ENCODE results near the gene CCL14.
"Not testable (repeated sequence)": the region's sequence is repeated elsewhere in the genome, so short reads cannot be mapped to it uniquely, and the experiment has no call there.

Gene CCL14

DNA sequence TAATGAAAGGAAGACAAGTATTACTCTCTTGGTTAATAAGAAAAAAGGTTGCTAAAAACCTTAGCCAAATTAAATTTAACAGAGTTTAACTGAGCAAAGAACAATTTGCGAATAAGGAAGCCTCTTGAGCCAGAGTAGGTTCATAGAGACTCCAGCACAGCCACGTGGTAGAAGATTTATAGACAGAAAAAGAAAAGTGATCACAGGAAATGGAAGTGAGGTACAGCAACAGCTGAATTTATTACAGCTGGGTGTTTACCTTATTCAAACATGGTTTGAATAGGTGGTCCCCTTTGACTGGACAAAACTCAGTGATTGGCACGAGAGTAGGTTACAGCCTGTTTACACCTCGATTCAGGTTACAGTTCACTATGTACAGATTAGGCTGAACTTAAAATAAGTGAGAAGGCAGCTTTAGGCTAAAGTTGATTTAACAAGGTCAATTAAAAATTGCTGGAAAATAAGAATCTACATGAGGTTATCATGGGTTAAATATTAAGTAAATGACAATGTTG, 18.1 kb upstream of the CCL14 start:
- no peak overlapping the region for H3K4me3 ChIP-seq (ENCODE audit: low read length)
- no peaks in the 10 kb centered on the region for H3K9me3 ChIP-seq (ENCODE audit: low read length)
- no peak overlapping the region for H2AFZ ChIP-seq (ENCODE audit: low read depth, low read length)
- H3K36me3 ChIP-seq (ENCODE audit: insufficient read depth, low read length), result no peaks in the 10 kb centered on the region
- H3K27me3 ChIP-seq (ENCODE audit: insufficient read depth, low read length), result no peaks in the 10 kb centered on the region
- peaks cover 11% of the 10 kb centered on the region for H3K4me1 ChIP-seq (ENCODE audit: insufficient read depth, low read length)

DNA sequence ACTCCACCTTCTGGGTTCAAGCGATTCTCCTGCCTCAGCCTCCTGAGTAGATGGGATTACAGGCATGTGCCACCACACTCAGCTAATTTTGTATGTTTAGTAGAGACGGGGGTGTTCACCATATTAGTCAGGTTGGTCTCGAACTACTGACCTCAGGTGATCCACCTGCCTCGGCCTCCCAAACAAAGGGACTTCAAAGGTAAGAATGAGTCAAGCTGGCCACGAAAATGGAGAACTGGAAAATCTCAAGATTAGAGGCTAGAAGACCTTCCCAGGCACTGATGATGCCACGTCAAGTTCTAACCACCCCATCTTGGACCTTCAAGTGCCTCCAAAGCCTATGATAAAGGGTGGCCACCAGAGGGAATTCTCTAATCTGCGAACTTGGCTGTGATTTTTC, 16.1 kb upstream of the CCL14 start:
- no peaks in the 10 kb centered on the region for H3K36me3 ChIP-seq (ENCODE audit: insufficient read depth, low read length)
- H2AFZ ChIP-seq (ENCODE audit: low read depth, low read length), result no peak overlapping the region
- no peaks in the 10 kb centered on the region for H3K9me3 ChIP-seq (ENCODE audit: low read length)
- H3K4me3 ChIP-seq (ENCODE audit: low read length), result no peak overlapping the region
- H3K4me1 ChIP-seq (ENCODE audit: insufficient read depth, low read length), result peaks cover 11% of the 10 kb centered on the region
- no peaks in the 10 kb centered on the region for H3K27me3 ChIP-seq (ENCODE audit: insufficient read depth, low read length)

DNA sequence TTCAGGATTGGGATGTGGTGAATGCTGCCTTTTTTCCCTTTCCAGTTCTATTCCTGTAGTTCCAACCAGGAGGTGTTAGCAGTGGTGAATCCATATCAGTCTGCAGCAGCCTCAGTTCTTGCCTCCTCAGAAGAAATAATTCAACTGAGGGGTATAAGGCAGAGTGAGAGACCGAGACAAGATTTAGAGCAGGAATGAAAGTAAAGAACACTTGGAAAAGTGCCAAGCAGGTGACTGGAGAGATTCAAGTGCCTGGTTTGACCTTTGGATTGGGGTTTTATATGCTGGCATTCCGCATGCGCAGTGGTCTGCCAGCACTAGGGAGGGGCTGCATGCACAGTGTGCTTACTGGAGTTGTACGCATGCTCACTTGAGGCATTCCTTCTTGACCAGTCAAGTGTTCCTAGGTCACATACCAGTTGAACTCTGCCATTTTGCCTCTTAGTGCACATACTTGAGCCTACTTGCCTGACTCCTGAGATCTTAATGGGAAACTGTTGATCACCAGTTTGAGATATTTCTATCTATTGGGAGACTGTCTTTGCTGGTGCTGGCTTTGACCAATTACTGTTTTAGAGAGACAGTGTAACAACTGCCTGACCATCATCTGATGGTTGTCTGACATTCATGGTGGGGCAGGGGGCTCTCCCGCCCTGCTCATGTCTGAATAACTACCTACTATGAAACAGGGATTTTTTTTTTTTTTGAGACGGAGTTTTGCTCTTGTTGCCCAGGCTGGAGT, 15.5 kb upstream of the CCL14 start:
- Histone ChIP-seq H3K4me1 (ENCODE audit: insufficient read depth, low read length) (peaks cover 11% of the 10 kb centered on the region), H3K9me3 (ENCODE audit: low read length) (no peaks in the 10 kb centered on the region), H3K36me3 (ENCODE audit: insufficient read depth, low read length) (no peaks in the 10 kb centered on the region), H2AFZ (ENCODE audit: low read depth, low read length) (no peak overlapping the region), H3K27me3 (ENCODE audit: insufficient read depth, low read length) (no peaks in the 10 kb centered on the region), H3K4me3 (ENCODE audit: low read length) (no peak overlapping the region)

GRCh38 chr17:36001110-36001771, 14.7 kb upstream of the CCL14 start, which contains the start of gene CCL15:
Gene CCL15, minus strand, starts transcription at chr17:36001553. Its CDS starts 61 bp downstream, at chr17:36001492.
- Histone ChIP-seq H3K27me3 (ENCODE audit: insufficient read depth, low read length) (no peaks in the 10 kb centered on the region), H3K4me1 (ENCODE audit: insufficient read depth, low read length) (peaks cover 11% of the 10 kb centered on the region), H3K9me3 (ENCODE audit: low read length) (no peaks in the 10 kb centered on the region), H3K4me3 (ENCODE audit: low read length) (no peak within 1 kb of the TSS), H3K36me3 (ENCODE audit: insufficient read depth, low read length) (no peaks in the 10 kb centered on the region), H2AFZ (ENCODE audit: low read depth, low read length) (no peak within 1 kb of the TSS)

GRCh38 chr17:36000732-36001109, 14.2 kb upstream of the CCL14 start:
- H3K4me1 ChIP-seq (ENCODE audit: insufficient read depth, low read length), result peaks cover 11% of the 10 kb centered on the region
- no peak overlapping the region for H3K4me3 ChIP-seq (ENCODE audit: low read length)
- H3K27me3 ChIP-seq (ENCODE audit: insufficient read depth, low read length), result no peaks in the 10 kb centered on the region
- no peaks in the 10 kb centered on the region for H3K9me3 ChIP-seq (ENCODE audit: low read length)
- H2AFZ ChIP-seq (ENCODE audit: low read depth, low read length), result no peak overlapping the region
- no peaks in the 10 kb centered on the region for H3K36me3 ChIP-seq (ENCODE audit: insufficient read depth, low read length)

DNA sequence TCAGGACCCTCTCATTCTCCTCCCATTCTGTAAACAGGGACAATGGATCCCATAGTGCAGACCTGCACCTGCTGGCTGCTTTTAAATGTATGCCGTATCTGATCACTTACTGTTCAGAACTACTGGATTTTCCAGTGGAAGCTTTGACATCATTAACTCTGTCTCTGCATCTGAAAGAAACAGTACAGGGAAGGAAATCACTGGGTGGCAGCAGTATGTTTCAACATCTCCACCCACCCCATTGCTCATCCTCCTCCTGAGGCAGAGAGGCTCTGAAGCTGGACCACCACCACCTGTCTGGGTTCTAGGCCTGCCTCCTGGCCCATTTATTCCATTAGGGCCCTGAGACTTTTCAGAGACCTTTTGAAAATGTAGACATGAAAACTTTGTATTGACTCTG, 12.2 kb upstream of the CCL14 start:
- Histone ChIP-seq H3K27me3 (ENCODE audit: insufficient read depth, low read length) (no peaks in the 10 kb centered on the region), H3K9me3 (ENCODE audit: low read length) (no peaks in the 10 kb centered on the region), H3K4me1 (ENCODE audit: insufficient read depth, low read length) (peaks cover 11% of the 10 kb centered on the region)

DNA sequence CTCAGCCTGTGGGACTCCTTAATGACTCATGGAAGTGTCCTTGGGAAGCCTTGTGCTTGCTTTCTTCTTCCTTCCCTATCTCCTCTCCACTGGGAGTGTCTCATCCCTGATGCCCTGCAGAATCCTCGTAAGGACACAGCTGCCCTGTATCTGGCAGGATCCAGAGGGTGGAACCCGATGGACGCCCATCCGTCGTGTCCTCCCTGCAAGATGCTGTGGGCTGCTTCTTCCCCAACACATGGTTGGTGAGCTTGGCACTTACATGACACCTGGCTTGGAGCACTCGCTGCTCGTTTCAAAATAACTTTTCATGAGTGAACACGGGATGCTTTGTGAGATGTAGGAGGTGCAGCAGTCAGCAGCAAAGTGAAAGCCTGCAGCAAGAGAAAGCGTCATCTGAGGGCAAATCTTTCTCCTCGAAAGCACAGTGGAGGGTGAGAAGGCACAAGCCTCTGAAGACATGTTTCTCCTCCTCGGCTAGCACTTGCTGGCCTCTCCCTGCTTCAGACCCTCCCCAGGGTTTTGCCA, 11.6 kb upstream of the CCL14 start:
- Histone ChIP-seq H3K9me3 (ENCODE audit: low read length) (no peaks in the 10 kb centered on the region), H3K36me3 (ENCODE audit: insufficient read depth, low read length) (no peaks in the 10 kb centered on the region), H3K4me1 (ENCODE audit: insufficient read depth, low read length) (peaks cover 11% of the 10 kb centered on the region), H3K27me3 (ENCODE audit: insufficient read depth, low read length) (no peaks in the 10 kb centered on the region), H2AFZ (ENCODE audit: low read depth, low read length) (no peak overlapping the region), H3K4me3 (ENCODE audit: low read length) (no peak overlapping the region)

More for the DNA sequence above, 12.2 kb upstream of the CCL14 start:
- H2AFZ ChIP-seq (ENCODE audit: low read depth, low read length), result no peak overlapping the region
- no peaks in the 10 kb centered on the region for H3K36me3 ChIP-seq (ENCODE audit: insufficient read depth, low read length)
- H3K4me3 ChIP-seq (ENCODE audit: low read length), result no peak overlapping the region

GRCh38 chr17:35995346-35995745, 8.8 kb upstream of the CCL14 start:
- not testable (repeated sequence) for H3K4me1 ChIP-seq (ENCODE audit: insufficient read depth, low read length); H3K4me3 ChIP-seq (ENCODE audit: low read length); H3K27me3 ChIP-seq (ENCODE audit: insufficient read depth, low read length); H3K9me3 ChIP-seq (ENCODE audit: low read length); H3K36me3 ChIP-seq (ENCODE audit: insufficient read depth, low read length); H2AFZ ChIP-seq (ENCODE audit: low read depth, low read length)

GRCh38 chr17:35991075-35991474, 4.5 kb upstream of the CCL14 start:
- H3K4me3 ChIP-seq (ENCODE audit: low read length), result no peak overlapping the region
- H2AFZ ChIP-seq (ENCODE audit: low read depth, low read length), result no peak overlapping the region
- H3K36me3 ChIP-seq (ENCODE audit: insufficient read depth, low read length), result no peaks in the 10 kb centered on the region
- no peaks in the 10 kb centered on the region for H3K4me1 ChIP-seq (ENCODE audit: insufficient read depth, low read length)
- no peaks in the 10 kb centered on the region for H3K9me3 ChIP-seq (ENCODE audit: low read length)
- H3K27me3 ChIP-seq (ENCODE audit: insufficient read depth, low read length), result no peaks in the 10 kb centered on the region

- no peaks in the 10 kb centered on the region for H3K27me3 ChIP-seq (ENCODE audit: insufficient read depth, low read length)
- H3K4me3 ChIP-seq (ENCODE audit: low read length), result no peak overlapping the region
- no peaks in the 10 kb centered on the region for H3K36me3 ChIP-seq (ENCODE audit: insufficient read depth, low read length)
- H2AFZ ChIP-seq (ENCODE audit: low read depth, low read length), result no peak overlapping the region
- H3K4me1 ChIP-seq (ENCODE audit: insufficient read depth, low read length), result no peaks in the 10 kb centered on the region
- no peaks in the 10 kb centered on the region for H3K9me3 ChIP-seq (ENCODE audit: low read length)
These were observed 1.6 kb upstream of the CCL14 start for GRCh38 chr17:35988164-35988563.

GRCh38 chr17:35984140-35984539, 2.4 kb downstream of the CCL14 start:
- Histone ChIP-seq H3K36me3 (ENCODE audit: insufficient read depth, low read length) (no peaks in the 10 kb centered on the region), H3K4me3 (ENCODE audit: low read length) (no peak overlapping the region), H3K27me3 (ENCODE audit: insufficient read depth, low read length) (no peaks in the 10 kb centered on the region), H2AFZ (ENCODE audit: low read depth, low read length) (no peak overlapping the region), H3K4me1 (ENCODE audit: insufficient read depth, low read length) (no peaks in the 10 kb centered on the region), H3K9me3 (ENCODE audit: low read length) (no peaks in the 10 kb centered on the region)

DNA sequence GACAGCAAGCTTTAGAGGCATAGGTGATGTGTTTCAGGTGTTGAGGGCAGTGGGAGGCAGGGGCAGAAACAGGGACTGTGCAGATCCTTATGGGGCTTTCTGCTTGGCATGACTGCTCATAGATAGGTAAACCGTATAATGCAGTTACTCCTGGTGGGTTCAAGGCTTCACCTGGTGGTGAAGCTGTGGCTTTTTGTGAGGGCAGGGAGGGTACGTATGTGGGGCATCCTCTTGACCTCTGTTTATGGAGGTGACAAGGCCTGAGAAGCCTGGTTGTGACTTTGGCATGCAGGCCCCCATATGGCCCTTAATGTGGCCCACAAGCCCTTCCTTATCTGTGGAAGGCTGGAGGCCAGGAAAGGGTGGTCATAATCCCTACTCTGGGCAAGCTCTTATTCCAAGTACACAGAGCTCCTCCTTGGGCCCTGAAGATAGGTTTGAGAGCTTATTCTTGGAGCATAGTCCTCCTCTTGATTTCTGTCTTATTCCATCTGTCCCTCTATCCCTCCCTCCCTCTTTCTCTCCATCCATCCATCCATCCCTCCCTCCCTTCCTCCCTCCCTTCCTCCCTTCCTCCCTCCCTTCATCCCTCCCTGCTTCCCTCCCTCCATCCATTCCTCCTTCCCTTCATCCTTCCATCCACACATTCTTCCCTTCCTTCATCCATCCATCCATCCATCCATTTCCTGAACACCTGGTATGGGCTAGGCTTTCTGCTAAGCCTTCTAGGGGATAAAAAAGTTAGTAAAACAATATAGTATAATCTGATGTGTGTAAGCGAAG, 3.9 kb downstream of the CCL14 start:
- Histone ChIP-seq H3K4me3 (ENCODE audit: low read length) (no peak overlapping the region), H3K27me3 (ENCODE audit: insufficient read depth, low read length) (no peaks in the 10 kb centered on the region), H3K36me3 (ENCODE audit: insufficient read depth, low read length) (no peaks in the 10 kb centered on the region), H3K4me1 (ENCODE audit: insufficient read depth, low read length) (no peaks in the 10 kb centered on the region), H2AFZ (ENCODE audit: low read depth, low read length) (no peak overlapping the region), H3K9me3 (ENCODE audit: low read length) (no peaks in the 10 kb centered on the region)

- H3K36me3 ChIP-seq (ENCODE audit: insufficient read depth, low read length), result no peaks in the 10 kb centered on the region
- no peaks in the 10 kb centered on the region for H3K4me1 ChIP-seq (ENCODE audit: insufficient read depth, low read length)
- H3K27me3 ChIP-seq (ENCODE audit: insufficient read depth, low read length), result no peaks in the 10 kb centered on the region
- H2AFZ ChIP-seq (ENCODE audit: low read depth, low read length), result no peak overlapping the region
- H3K9me3 ChIP-seq (ENCODE audit: low read length), result no peaks in the 10 kb centered on the region
- no peak overlapping the region for H3K4me3 ChIP-seq (ENCODE audit: low read length)
These were observed 4.6 kb downstream of the CCL14 start for GRCh38 chr17:35981908-35982330.
